Neuronal stem cell (in vitro differentiated cells): Measurements from ENCODE around the gene NRF1.

Source experiments
- DNase-seq: peaks from one replicate; pipeline ENCODE4 v3.0.0-alpha.2; 2013; ENCODE audit warnings: low spot score
- H2AFZ ChIP-seq: one replicate; pipeline ENCODE4 v1.6.1; 2013; ENCODE audit warnings: mild to moderate bottlenecking, low read length, inconsistent platforms
- H2AK5ac ChIP-seq: 2 replicates; pipeline ENCODE4 v1.6.1; 2013; ENCODE audit warnings: low read depth, mild to moderate bottlenecking, inconsistent platforms, low read length, moderate library complexity, mixed read lengths
- H2BK120ac ChIP-seq: 2 replicates; pipeline ENCODE4 v1.6.1; 2013; ENCODE audit warnings: low read depth, mild to moderate bottlenecking, inconsistent platforms, low read length, moderate library complexity, mixed read lengths
- H2BK12ac ChIP-seq: one replicate; pipeline ENCODE4 v1.6.1; 2013; ENCODE audit warnings: low read length, inconsistent platforms
- H2BK15ac ChIP-seq: 2 replicates; pipeline ENCODE4 v1.6.1; 2013; ENCODE audit warnings: mild to moderate bottlenecking, low read length, inconsistent platforms, mixed read lengths
- H2BK5ac ChIP-seq: one replicate; pipeline ENCODE4 v1.6.1; 2013; ENCODE audit warnings: inconsistent platforms, mild to moderate bottlenecking, low read length, moderate library complexity
- H3K14ac ChIP-seq: one replicate; pipeline ENCODE4 v1.6.1; 2013; ENCODE audit warnings: low read length, inconsistent platforms
- H3K18ac ChIP-seq: 2 replicates; pipeline ENCODE4 v1.6.1; 2013; ENCODE audit warnings: low read length, inconsistent platforms
- H3K23ac ChIP-seq: 2 replicates; pipeline ENCODE4 v1.6.1; 2013; ENCODE audit warnings: low read depth, mild to moderate bottlenecking, mixed read lengths, low read length, inconsistent platforms; ENCODE audit not compliant: poor library complexity
- H3K27ac ChIP-seq: replicated peaks from 3 replicates; pipeline ENCODE4 v1.5.1; 2013; ENCODE audit warnings: low read length, inconsistent platforms
- H3K27me3 ChIP-seq, 3 experiments: 2 replicates each; pipeline ENCODE4 v1.6.1; 2013; ENCODE audit warnings: low read length in 3 of 3, mild to moderate bottlenecking in 2 of 3, inconsistent platforms in 1 of 3, low read depth in 1 of 3, mixed read lengths in 1 of 3, moderate library complexity in 1 of 3; ENCODE audit not compliant: control insufficient read depth in 3 of 3, insufficient read depth in 3 of 3
- H3K36me3 ChIP-seq, 2 donors: replicated peaks in 1 of 2; 2 replicates each; pipeline ENCODE4 v1.6.1; 2013; ENCODE audit warnings: low read length in 2 of 2; ENCODE audit not compliant: control insufficient read depth in 2 of 2, insufficient read depth in 2 of 2
- H3K4ac ChIP-seq: 2 replicates; pipeline ENCODE4 v1.6.1; 2013; ENCODE audit warnings: inconsistent platforms, mild to moderate bottlenecking, low read length, moderate library complexity
- H3K4me1 ChIP-seq, 2 donors: 1 replicate in 1 of 2; 2 replicates in 1 of 2; pipeline ENCODE4 v1.6.1; 2013; ENCODE audit warnings: low read length in 2 of 2, low read depth in 1 of 2; ENCODE audit not compliant: control insufficient read depth in 2 of 2, insufficient read depth in 1 of 2
- H3K4me2 ChIP-seq: one replicate; pipeline ENCODE4 v1.6.1; 2013; ENCODE audit warnings: mild to moderate bottlenecking, low read length, inconsistent platforms; ENCODE audit not compliant: insufficient read depth, poor library complexity, severe bottlenecking
- H3K4me3 ChIP-seq, 2 donors: 2 replicates each; pipeline ENCODE4 v1.5.1; 2013; ENCODE audit warnings: low read length in 2 of 2, mild to moderate bottlenecking in 2 of 2, inconsistent platforms in 1 of 2, moderate library complexity in 1 of 2
- H3K79me1 ChIP-seq: one replicate; pipeline ENCODE4 v1.6.1; 2013; ENCODE audit warnings: low read depth, mild to moderate bottlenecking, inconsistent platforms, low read length, moderate library complexity
- H3K9ac ChIP-seq: one replicate; pipeline ENCODE4 v1.6.1; 2013; ENCODE audit warnings: mild to moderate bottlenecking, low read depth, low read length, inconsistent platforms; ENCODE audit not compliant: poor library complexity
- H3K9me3 ChIP-seq, 2 donors: replicated peaks in 1 of 2; 2 replicates each; pipeline versions ENCODE3 to v1.6.1; 2013; ENCODE audit warnings: low read length in 2 of 2, mild to moderate bottlenecking in 2 of 2, inconsistent platforms in 1 of 2, low read depth in 1 of 2, mixed read lengths in 1 of 2, moderate library complexity in 1 of 2; ENCODE audit not compliant: control insufficient read depth in 2 of 2, insufficient read depth in 1 of 2
- H4K8ac ChIP-seq: one replicate; pipeline ENCODE4 v1.6.1; 2013; ENCODE audit warnings: low read depth, mild to moderate bottlenecking, inconsistent platforms, low read length, moderate library complexity
- H4K91ac ChIP-seq: one replicate; pipeline ENCODE4 v1.6.1; 2013; ENCODE audit warnings: low read length, low read depth, mild to moderate bottlenecking, inconsistent platforms; ENCODE audit not compliant: poor library complexity
- WGBS, 2 donors: extraction: QIAGEN DNeasy Blood & Tissue Kit; methylation state at CpG; one replicate each; pipeline ENCODE4 v1.1.7; 2013; ENCODE audit warnings: missing lambda C conversion rate in 2 of 2, mixed read lengths in 1 of 2; ENCODE audit not compliant: insufficient read length in 2 of 2, insufficient replicate concordance in 1 of 2; ENCODE audit errors: extremely low coverage in 2 of 2; 5-methylcytosine and 5-hydroxymethylcytosine counted together

Gene NRF1

GRCh38 chr7:129609666-129610065 lies 1.9 kb upstream of the NRF1 start:
- Histone ChIP-seq H3K4me2 (no peak overlapping the region), H3K18ac (no peak overlapping the region), H2BK12ac (no peak overlapping the region), H3K27me3 (no peaks in the 10 kb centered on the region), H3K23ac (no peak overlapping the region), H3K9me3 (peaks cover 0 to 4% of the 10 kb centered on the region in 2 donors), H4K91ac (no peak overlapping the region), H2BK120ac (no peak overlapping the region), H3K14ac (no peak overlapping the region), H4K8ac (no peak overlapping the region), H3K4me3 (no peak overlapping the region), H3K9ac (no peak overlapping the region), H2AK5ac (no peak overlapping the region), H2BK5ac (no peak overlapping the region), H3K79me1 (peaks cover 8% of the 10 kb centered on the region), H3K4ac (no peak overlapping the region), H3K27ac (no peak overlapping the region), H3K36me3 (peaks cover 13 to 46% of the 10 kb centered on the region in 2 donors), H2BK15ac (no peak overlapping the region), H2AFZ (no peak overlapping the region), H3K4me1 (peaks cover 2 to 10% of the 10 kb centered on the region in 2 donors)
- no CpG with 5 or more reads among the region's 2 CpGs for WGBS, 2 donors
- no peak for DNase-seq

- H2BK15ac ChIP-seq: no peak overlapping the region
- H3K4me1 ChIP-seq: peaks cover 2 to 15% of the 10 kb centered on the region in 2 donors
- no peaks in the 10 kb centered on the region for H3K27me3 ChIP-seq
- H3K9me3 ChIP-seq: peaks cover 0 to 4% of the 10 kb centered on the region in 2 donors
- H2BK5ac ChIP-seq: peak overlapping the region; percentile 98
- peak overlapping the region; percentile 41 for H2AK5ac ChIP-seq
- peak overlapping the region; percentile 97 for H3K9ac ChIP-seq
- H4K8ac ChIP-seq: peak overlapping the region; percentile 29
- H3K36me3 ChIP-seq: peaks cover 13 to 46% of the 10 kb centered on the region in 2 donors
- H2AFZ ChIP-seq: peak overlapping the region; percentile 98
- peak overlapping the region; percentile 91 for H3K27ac ChIP-seq
- H3K18ac ChIP-seq: peak overlapping the region; percentile 86
- DNase-seq: peak; percentile 11
- no CpG with 5 or more reads among the region's 17 CpGs for WGBS, 2 donors
- peak overlapping the region; percentile 82 to 95 for H3K4me3 ChIP-seq
- H3K79me1 ChIP-seq: peaks cover 8% of the 10 kb centered on the region
- peak overlapping the region; percentile 75 for H3K4me2 ChIP-seq
- no peak overlapping the region for H3K14ac ChIP-seq
- H3K23ac ChIP-seq: no peak overlapping the region
- no peak overlapping the region for H2BK12ac ChIP-seq
- H2BK120ac ChIP-seq: peak overlapping the region; percentile 16
- no peak overlapping the region for H3K4ac ChIP-seq
- H4K91ac ChIP-seq: peak overlapping the region; percentile 59
These were observed 743 bp upstream of the NRF1 start for GRCh38 chr7:129610709-129611245.

GRCh38 chr7:129612112-129613015 lies 844 bp downstream of the NRF1 start:
- Histone ChIP-seq H3K79me1 (peaks cover 8% of the 10 kb centered on the region), H2AFZ (peak overlapping the region; percentile 98), H2BK5ac (peak overlapping the region; percentile 98), H3K36me3 (peaks cover 8 to 32% of the 10 kb centered on the region in 2 donors), H2BK15ac (no peak overlapping the region), H3K23ac (peak overlapping the region; percentile 99), H3K9me3 (peaks cover 0 to 4% of the 10 kb centered on the region in 2 donors), H3K9ac (peak overlapping the region; percentile 89), H4K8ac (no peak overlapping the region), H3K4ac (no peak overlapping the region), H3K14ac (no peak overlapping the region), H2BK12ac (no peak overlapping the region), H3K27ac (peak overlapping the region; percentile 90), H3K4me2 (peak overlapping the region; percentile 79), H3K4me1 (peaks cover 2 to 15% of the 10 kb centered on the region in 2 donors), H3K4me3 (peak overlapping the region; percentile 82 to 95), H3K18ac (peak overlapping the region; percentile 76), H2AK5ac (no peak overlapping the region), H3K27me3 (no peaks in the 10 kb centered on the region), H2BK120ac (no peak overlapping the region), H4K91ac (no peak overlapping the region)
- WGBS, 2 donors: no CpG with 5 or more reads among the region's 64 CpGs
- DNase-seq: peak; percentile 30

GRCh38 chr7:129613016-129613337 lies 1.5 kb downstream of the NRF1 start:
- Histone ChIP-seq H3K27me3 (no peaks in the 10 kb centered on the region), H3K23ac (no peak overlapping the region), H4K91ac (no peak overlapping the region), H4K8ac (no peak overlapping the region), H2AK5ac (no peak overlapping the region), H3K79me1 (peaks cover 8% of the 10 kb centered on the region), H3K36me3 (peaks cover 8 to 26% of the 10 kb centered on the region in 2 donors), H2AFZ (no peak overlapping the region), H2BK5ac (no peak overlapping the region), H3K14ac (no peak overlapping the region), H3K27ac (no peak overlapping the region), H2BK120ac (no peak overlapping the region), H2BK15ac (no peak overlapping the region), H3K4me1 (peaks cover 2 to 15% of the 10 kb centered on the region in 2 donors), H3K4me2 (peak overlapping the region; percentile 79), H3K9ac (no peak overlapping the region), H3K9me3 (peaks cover 0 to 4% of the 10 kb centered on the region in 2 donors), H3K4me3 (peak overlapping the region; percentile 42 to 82), H3K4ac (no peak overlapping the region), H2BK12ac (no peak overlapping the region), H3K18ac (no peak overlapping the region)
- DNase-seq: no peak
- WGBS, 2 donors: no CpG with 5 or more reads among the region's 5 CpGs
